WERI-Rb-1 (cell line): Measurements from ENCODE around the gene REG1A.

Source experiments
- DNase-seq: peaks from one replicate; pipeline ENCODE4 v3.0.0-alpha.2; 2020
- H3K27ac ChIP-seq: fragments of 250-450 bp; sonication (Bioruptor Pico); 2 replicates; pipeline ENCODE4 v1.5.1; 2020; ENCODE audit warnings: mild to moderate bottlenecking, moderate library complexity
- H3K27me3 ChIP-seq: fragments of 250-450 bp; sonication (Bioruptor Pico); 2 replicates; pipeline ENCODE4 v1.5.1; 2021; ENCODE audit warnings: mild to moderate bottlenecking, low read depth, moderate library complexity; ENCODE audit not compliant: insufficient read depth, severe bottlenecking
- H3K36me3 ChIP-seq: fragments of 250-450 bp; sonication (Bioruptor Pico); 2 replicates; pipeline ENCODE4 v1.5.1; 2020; ENCODE audit warnings: mild to moderate bottlenecking, moderate library complexity
- H3K4me3 ChIP-seq: 2 replicates; pipeline ENCODE4 v1.5.1; 2011; ENCODE audit warnings: low read depth, mild to moderate bottlenecking, control low read depth, low read length
- H3K9me3 ChIP-seq: fragments of 250-450 bp; sonication (Bioruptor Pico); 2 replicates; pipeline ENCODE4 v1.5.1; 2021; ENCODE audit warnings: mild to moderate bottlenecking, moderate library complexity; ENCODE audit not compliant: severe bottlenecking
- CTCF ChIP-seq: IDR thresholded peaks from 2 replicates; pipeline ENCODE4 v1.5.1; 2011; ENCODE audit warnings: low read depth, mild to moderate bottlenecking, control low read depth, inconsistent platforms, low read length

The REG1A gene

DNA sequence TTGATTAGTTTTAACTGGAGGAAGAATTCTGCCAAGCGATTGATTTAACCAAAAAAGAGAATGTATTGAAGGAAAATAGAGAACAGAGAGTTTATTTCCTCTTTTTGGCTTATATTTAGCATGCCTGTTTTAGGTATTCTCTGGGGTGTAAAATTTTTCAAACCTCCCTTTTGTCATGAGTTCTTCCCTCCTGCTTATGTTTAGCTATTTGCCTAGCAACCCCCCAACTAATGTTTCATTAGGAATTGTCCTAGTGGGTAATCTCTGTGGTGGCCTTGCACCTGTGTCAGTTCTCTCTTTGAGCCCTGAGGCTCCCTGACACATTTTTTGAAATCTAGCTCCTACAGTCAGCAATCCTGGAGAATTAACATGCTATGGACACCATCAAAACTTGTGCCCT, 20.0 kb upstream of the REG1A start:
- DNase-seq: no peak
- no peaks in the 10 kb centered on the region for H3K36me3 ChIP-seq

GRCh38 chr2:79101024-79101423, 19.3 kb upstream of the REG1A start:
- no peak for TF ChIP-seq CTCF
- H3K36me3 ChIP-seq: no peaks in the 10 kb centered on the region
- H3K9me3 ChIP-seq: peaks cover 10% of the 10 kb centered on the region
- no peak overlapping the region for H3K4me3 ChIP-seq
- no peak for DNase-seq
- no peak overlapping the region for H3K27ac ChIP-seq
- H3K27me3 ChIP-seq: peaks cover 55% of the 10 kb centered on the region

More for the DNA sequence above, 20.0 kb upstream of the REG1A start:
- Histone ChIP-seq H3K27me3 (peaks cover 63% of the 10 kb centered on the region), H3K4me3 (no peak overlapping the region), H3K9me3 (peaks cover 12% of the 10 kb centered on the region), H3K27ac (no peak overlapping the region)
- no peak for TF ChIP-seq CTCF

- Histone ChIP-seq H3K36me3 (no peaks in the 10 kb centered on the region), H3K27me3 (peaks cover 42% of the 10 kb centered on the region), H3K4me3 (no peak overlapping the region), H3K9me3 (peaks cover 10% of the 10 kb centered on the region), H3K27ac (no peak overlapping the region)
- no peak for TF ChIP-seq CTCF
- no peak for DNase-seq
These were observed 17.1 kb upstream of the REG1A start for GRCh38 chr2:79103214-79103613.

- 0 out of 2 replicates have a peak, but pooled peaks have one; percentile 3 for TF ChIP-seq CTCF
- H3K27ac ChIP-seq: no peak overlapping the region
- H3K9me3 ChIP-seq: peaks cover 10% of the 10 kb centered on the region
- peaks cover 24% of the 10 kb centered on the region for H3K27me3 ChIP-seq
- DNase-seq: no peak
- no peak overlapping the region for H3K4me3 ChIP-seq
- H3K36me3 ChIP-seq: no peaks in the 10 kb centered on the region
These were observed 15.0 kb upstream of the REG1A start for GRCh38 chr2:79105259-79105658.

DNA sequence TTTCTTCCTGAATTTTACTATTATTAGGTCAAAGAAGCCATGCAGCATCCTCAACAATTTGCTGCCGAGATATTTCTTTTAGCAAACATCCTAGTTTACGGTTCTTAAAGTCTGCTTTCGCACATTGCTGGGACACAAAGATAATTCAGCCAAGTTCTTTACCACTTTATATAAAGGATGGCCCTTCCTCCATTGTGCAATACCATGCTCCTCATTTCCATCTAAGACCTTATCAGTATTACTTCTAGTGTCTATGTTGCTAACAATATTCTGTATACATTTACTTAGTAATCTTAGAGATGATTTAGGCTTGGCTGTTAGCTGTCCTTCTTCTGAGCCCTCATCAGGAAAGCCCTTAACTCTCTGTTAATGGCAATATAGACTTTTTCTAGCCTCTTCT, 8.0 kb upstream of the REG1A start:
- Histone ChIP-seq H3K4me3 (no peak overlapping the region), H3K27me3 (peaks cover 14% of the 10 kb centered on the region), H3K9me3 (no peaks in the 10 kb centered on the region), H3K36me3 (no peaks in the 10 kb centered on the region), H3K27ac (no peak overlapping the region)
- DNase-seq: no peak
- no peak for TF ChIP-seq CTCF

- peaks cover 18% of the 10 kb centered on the region for H3K27me3 ChIP-seq
- no peak overlapping the region for H3K4me3 ChIP-seq
- H3K9me3 ChIP-seq: no peaks in the 10 kb centered on the region
- no peak for DNase-seq
- no peak overlapping the region for H3K27ac ChIP-seq
- TF ChIP-seq CTCF: no peak
- no peaks in the 10 kb centered on the region for H3K36me3 ChIP-seq
These were observed 5.3 kb upstream of the REG1A start for GRCh38 chr2:79114797-79115494.
